Activated CD8-positive, alpha-beta memory T cell treated with anti-CD3 and anti-CD28 coated beads, Interleukin-2, amount 50 U/mL, for 48 hours (primary cell): Measurements from ENCODE around the gene SRD5A1.
A peak's percentile ranks its signal among the peaks of the same experiment; 100 is the strongest.

Experiments used
- DNase-seq: peaks from one replicate; pipeline ENCODE4 v3.0.0-alpha.2; 2020

The SRD5A1 gene

DNA sequence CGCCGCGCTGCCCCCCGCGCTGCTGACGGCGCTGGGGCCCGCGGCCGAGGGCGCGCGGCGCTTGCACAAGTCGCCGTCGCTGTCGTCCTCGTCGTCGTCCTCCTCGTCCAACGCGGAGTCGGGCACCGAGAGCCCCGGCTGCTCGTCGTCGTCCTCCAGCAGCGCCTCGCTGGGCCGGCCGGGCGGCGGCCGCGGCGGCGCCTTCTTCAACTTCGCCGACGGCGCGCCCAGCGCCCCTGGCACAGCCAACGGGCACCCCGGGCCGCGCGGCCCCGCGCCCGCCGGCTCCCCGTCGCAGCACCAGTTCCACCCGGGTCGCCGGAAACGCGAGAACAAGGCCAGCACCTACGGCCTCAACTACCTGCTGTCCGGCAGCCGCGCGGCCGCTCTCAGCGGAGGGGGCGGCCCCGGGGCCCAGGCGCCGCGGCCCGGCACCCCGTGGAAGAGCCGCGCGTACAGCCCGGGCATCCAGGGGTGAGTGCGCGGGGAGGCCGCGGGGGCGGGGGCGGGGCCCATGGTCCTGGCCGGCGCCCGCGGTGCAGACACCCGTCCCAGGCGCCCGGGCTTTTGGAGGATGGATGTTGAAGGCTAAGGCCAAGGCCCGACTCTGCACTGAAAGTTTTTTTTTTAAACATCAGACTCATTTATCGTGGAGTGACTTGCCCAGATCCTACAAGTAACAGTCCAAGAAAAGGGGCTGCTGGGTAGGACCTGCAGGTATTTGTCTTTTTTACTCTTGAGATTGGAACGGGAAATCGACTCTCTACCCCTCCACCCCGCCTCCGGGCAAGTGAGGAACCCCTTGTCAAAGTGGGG is 81.2 kb downstream of the SRD5A1 start:
- peak; percentile 69 for DNase-seq

DNA sequence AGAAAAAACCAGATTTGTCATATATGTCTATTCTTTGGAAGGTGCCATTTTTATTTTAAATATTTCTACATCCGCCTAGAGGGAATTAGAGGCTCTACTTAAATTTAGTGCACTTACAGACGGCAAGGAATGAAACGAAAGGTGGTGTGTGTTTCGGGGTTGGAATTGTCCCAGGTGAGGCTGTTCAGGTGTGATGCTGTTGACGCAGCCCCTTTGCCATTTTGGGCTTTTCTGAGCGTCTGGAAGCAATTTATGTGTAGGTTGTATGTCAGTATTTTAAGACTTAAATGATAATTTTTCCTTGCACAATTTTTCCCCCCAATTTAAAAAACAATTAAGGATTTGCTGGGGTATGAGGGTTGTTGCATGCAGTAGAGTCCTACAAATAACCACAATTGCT is 82.0 kb downstream of the SRD5A1 start:
- DNase-seq = no peak

DNA sequence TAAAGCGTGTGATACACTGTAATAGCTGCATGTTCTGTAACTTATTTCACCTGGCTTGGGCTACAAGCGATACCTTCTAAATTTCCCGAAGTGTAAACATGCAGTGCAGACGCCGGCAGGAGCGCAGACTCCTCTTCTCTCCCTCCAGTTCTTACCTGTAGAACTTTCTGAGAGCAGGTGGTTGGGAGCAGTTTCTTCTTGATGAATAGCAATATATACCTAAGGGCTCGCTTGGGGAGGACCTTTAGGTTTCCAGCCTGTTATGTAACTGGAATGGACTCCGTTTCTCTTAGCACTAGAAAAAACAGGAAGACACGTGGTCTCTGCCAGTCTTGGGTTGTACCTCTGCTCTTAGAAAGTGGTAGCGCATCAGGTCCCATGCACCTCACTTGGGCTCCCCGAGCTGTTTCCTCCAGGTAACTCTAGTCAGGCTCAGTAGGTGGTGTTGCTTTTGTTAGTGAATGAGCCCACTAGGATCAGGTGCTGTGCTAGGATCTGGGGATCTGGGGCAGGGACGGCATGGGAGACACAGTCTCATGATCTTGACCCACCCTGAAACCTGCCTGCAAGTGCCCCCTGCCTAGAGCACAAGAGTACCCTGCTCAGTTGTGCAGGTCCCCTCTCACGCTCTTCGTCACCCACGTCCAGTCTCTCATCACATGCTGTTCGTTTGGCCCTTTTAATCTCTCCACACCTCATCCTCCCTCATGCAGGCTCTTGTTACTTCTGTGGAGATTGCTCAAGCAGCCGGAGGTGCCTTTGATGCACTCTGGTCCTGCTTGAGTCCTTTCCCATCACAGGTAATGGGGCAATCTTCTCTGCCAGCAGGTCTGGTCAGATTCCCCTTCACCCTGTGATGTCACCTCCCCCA is 82.8 kb downstream of the SRD5A1 start:
- peak; percentile 46 for DNase-seq

DNA sequence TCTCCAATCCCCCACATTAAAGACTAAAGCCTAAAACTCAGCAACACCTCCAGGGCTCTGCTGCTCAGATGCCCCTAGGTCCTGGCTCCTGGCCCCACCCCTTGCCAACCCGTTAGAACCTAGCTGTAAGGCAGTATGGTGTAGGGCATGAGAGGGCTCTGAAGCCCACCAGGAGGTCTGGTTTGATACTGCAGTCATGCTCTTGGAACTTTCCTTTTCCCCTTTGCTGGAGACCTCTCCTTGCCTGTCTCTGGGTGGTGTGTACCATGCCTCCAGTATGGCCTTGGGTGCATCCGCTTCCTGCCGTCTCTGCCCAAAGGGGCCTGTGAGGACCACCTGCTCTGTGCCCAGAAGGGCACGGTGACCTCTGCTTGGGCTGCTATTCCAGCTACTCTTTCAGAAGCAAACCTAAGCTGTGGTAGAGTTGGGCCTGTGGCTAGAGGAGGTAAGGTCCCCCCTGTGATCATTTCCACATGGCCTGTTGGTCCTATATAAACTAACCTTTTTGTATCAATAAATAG is 83.4 kb downstream of the SRD5A1 start:
- peak; percentile 44 for DNase-seq

DNA sequence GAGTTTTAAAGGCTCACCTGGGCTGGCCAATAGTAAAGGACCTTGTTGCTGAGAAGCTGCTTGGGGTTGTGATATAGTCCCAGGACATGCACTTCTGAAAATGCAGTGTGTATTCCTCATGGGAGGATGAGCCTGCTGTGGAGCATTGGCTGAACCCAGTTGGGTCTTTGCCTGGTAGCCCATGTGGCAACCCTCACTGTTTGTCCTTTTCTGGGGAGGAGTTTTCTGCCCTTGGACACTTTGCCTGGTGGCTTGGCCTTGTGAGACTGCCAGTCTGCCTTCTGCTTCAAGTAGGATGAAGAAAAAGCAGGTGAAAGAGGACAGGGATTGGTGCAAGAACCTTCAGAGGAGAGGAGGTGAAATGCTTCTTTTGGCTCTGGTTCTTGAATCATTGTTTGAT is 84.0 kb downstream of the SRD5A1 start:
- peak; percentile 29 for DNase-seq

DNA sequence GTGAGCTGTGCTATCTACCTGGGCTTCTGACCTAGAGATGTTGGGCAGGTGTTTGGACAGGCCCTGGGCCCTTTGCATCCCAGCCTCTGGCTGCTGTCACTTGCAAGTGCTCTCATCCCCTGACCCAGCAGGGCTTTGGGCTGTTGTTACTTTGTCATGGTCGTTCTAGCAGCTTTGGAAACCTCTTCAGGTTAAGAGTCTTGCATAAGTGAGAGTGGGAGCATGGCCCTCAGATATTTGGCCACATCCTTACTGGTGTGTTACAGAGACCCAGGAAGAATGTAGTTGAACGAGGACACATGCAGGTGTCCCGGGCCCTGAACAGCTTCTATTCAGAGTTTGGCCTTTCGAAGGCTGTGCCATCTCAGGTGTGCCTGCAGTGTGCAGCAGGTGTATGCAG is 84.4 kb downstream of the SRD5A1 start:
- DNase-seq = peak; percentile 39

DNA sequence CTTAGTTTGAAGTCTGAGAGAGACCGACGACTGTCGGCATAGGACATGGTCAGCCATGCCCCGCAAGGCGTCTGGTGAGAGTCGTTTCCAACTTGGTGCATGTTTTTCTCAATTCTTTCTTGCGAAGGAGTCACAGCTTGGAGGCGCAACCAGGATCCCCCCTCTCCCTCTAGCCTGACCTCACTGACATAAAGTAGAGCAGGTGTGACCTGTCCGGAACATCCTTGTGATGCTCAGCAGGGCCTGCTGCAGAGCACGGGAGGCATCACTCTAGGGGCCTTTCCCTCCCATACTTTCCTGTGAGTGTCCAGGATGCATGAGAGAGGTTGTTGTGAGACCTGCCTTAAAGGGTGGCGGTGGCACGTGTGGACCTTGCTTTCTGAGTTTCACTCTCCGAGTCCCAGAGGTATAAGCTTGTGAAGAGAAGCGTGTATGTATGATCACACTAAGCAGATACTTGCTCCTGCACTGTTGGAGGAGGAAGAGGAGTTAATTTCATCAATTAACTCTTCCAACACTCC is 85.0 kb downstream of the SRD5A1 start:
- DNase-seq = no peak

DNA sequence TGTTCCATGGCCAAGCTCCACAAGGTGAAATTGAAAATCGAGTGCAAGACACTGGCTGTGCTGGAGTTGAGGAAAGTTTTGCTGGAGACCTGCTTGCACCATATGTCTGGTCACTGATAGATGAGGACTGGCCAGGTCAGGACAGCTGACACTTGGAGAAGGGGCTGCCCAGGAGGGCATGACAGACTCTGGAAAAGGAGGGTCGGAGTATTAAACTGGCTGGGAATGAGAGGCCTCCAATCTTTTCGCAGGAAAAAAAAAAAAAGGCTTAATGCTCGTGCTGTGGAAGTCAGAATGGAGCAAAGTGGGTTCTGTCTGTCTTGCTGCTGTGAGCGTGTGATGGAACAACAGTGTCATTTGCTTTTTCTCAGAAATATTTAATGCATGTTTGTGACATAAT is 85.5 kb downstream of the SRD5A1 start:
- peak; percentile 22 for DNase-seq

DNA sequence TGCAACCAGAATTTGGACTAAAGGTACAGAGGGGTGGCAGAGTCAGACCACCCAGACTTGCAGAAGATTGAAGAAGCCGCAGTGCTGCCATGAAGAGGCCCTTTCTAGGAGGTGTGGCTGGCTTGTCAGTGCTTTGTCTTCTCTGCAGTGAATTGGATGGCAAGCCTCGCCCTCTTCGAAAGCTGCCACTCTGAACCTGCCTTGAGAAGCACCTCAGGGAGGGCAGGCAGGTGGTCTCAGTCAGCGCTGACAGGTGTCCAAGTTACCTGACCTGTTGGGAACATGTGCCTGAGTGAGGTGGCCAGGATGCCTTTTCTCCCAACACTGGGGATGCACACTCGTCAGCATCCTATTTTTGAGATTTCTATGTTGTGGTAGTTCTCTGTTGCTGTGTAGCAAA is 86.2 kb downstream of the SRD5A1 start:
- DNase-seq = peak; percentile 42

DNA sequence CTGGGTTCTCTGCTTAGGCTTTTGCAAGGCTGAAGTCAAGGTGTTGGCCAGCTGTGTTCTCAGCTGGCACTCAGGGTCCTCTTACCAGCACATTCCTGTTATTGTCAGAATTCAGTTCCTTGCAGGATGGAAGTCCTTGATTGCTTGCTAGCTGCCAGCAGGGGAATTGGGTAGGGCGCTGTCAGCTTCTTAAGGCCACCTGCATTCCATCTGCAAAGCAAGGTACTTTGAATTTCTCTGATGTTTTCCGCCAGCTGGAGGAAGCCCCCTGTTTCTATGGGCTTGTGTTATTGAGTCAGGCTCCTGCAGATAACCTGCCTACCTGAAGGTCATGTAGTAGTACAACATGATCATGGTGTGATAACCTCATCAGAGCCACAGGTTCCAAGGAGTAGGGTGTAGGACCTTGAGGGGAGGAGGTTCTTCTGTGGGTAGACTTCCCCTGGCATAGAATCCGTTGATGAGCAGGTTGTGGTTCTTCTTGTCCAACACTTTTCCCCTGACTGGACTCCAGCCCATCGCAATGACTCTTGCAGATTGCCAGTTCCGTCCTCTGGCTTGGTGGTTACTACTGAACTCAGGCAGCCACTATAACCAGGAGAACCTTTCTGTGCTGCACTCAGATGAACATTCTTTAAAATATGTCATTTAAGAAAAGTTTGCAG is 86.8 kb downstream of the SRD5A1 start:
- DNase-seq = peak; percentile 41

DNA sequence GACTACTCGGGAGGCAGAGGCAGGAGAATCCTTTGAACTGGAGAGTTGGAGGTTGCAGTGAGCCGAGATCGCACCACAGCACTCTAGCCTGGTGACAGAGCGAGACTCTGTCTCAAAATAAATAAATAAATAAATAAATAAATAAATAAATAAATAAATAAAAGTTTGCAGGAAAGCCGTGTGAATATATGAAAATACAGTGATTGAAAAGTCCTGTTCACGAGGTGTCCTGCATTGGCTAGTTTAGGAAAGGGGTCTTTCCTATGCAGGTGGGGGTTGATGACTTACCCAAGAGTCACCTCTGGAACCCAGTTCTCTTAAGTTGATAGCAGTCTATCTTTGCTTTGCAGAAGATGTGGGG is 87.3 kb downstream of the SRD5A1 start:
- DNase-seq = no peak

DNA sequence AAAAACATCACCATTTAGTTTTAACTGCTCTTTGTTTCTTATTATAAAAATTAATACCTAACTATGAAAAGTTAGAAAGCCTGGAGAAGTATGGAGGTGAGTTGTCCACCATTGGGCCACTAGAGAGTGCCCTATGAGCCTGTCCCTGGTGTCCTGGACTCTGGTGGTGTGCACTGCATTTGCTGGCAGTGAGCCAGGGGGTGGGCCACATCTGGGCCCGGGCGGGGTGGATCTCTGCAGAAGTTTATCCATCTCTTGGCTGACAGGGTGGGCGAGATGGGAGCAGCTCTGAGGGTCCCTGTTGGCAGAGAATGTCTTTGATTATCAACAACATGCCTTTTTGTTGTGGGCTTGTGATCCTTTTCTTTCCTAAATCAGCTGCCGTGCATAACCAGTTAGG is 88.2 kb downstream of the SRD5A1 start:
- DNase-seq = peak; percentile 44

DNA sequence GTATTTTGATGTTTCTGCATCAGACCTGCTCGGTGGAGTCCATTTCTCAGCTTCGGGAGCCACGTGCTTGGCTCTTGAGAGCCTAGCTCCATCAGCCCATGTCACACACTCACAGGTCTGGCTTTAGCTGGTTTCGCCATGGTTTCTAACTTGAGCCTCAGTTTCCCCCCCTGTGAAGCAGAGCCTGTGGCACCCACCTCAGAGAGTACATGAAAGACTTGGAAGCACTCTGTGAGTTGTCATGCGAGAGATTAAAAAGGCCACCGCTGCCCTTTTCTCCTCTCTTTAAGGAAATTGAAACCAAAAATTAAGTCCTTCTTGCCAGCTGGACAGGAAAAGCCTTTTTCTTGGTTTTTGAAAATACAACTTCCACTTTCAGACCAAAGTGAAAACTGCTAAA is 88.8 kb downstream of the SRD5A1 start:
- peak; percentile 29 for DNase-seq

DNA sequence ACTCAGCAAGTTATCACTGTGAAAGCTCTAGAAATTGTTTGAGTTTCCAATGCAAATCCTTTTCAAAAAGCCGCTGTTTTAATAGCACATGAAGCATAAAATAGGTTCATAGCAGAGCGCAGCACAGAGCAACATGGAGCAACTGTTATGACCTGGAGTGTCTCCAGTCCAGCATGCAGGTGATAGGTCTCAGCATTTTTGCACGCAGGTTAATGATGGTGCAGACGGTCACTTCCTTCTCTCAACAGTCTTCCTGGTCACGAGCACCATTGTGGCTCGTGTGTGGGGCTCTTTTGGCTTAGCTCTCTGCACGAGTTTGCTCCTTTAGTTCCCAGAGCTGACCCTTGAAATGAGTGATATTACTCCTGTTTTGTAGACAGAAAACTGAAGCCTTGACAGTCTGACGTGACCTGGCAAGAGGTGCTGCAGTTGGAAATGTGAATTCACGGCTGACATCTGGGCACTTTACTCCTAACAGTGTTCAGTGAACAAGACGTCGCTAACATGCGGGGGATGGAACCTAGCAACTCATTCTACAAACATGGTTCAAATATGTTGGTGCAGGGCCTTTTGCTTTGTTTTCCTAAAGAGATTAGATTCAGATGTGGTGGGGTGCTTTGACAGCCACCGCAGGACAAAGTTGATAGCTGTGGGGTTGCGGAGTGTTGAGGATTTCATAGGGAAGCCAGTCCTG is 90.0 kb downstream of the SRD5A1 start:
- peak; percentile 17 for DNase-seq

DNA sequence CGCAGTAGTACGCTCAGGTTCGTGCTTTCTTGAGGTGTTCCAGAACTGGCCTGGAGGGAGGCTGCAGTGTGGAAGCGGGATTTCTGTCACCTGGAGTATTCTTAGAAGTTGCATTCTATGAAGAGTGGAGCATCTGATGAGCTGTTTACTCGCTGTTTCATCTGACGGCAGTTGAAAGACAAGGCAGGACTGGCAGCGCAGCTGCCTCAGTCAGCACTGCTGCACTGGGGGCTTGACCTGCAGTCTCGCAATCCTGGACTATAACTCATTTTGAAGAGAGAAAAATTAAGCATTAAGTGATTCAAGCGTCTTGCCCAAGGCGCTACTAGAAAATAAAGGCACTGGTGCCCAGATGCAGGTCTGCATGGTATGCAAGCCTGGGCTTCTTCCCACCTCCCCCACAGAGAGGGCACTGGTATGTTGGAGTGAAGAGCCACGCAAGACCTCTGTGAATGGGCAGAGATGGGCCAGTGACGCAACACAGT is 90.6 kb downstream of the SRD5A1 start:
- DNase-seq = peak; percentile 25
